CD14-positive monocyte (primary cell): ENCODE data around the gene IRF2. TPM values are rescaled to one million over a fixed set of nuclear protein-coding genes. Genes with fewer than 3 reads are reported as not detected.
A peak's percentile ranks its signal among the peaks of the same experiment; 100 is the strongest.

Experiments
- DNase-seq, 3 donors: peaks; one replicate each; pipeline ENCODE4 v3.0.0-alpha.2; 2011 to 2022
- H2AFZ ChIP-seq: 2 replicates; pipeline ENCODE4 v1.6.0; 2012; ENCODE audit warnings: mild to moderate bottlenecking, low read depth, low read length, inconsistent platforms; ENCODE audit not compliant: insufficient read depth, poor library complexity, severe bottlenecking
- H3K27ac ChIP-seq, 2 donors: 1 replicate in 1 of 2; 2 replicates in 1 of 2; pipeline ENCODE4 v1.5.1; 2012 to 2013; ENCODE audit warnings: low read length in 2 of 2, control low read depth in 1 of 2, inconsistent platforms in 1 of 2, low read depth in 1 of 2, mild to moderate bottlenecking in 1 of 2
- H3K27me3 ChIP-seq, 2 donors: one replicate each; pipeline versions ENCODE4 v1.6.0 to v1.6.1; 2011 to 2013; ENCODE audit warnings: low read length in 2 of 2; ENCODE audit not compliant: control insufficient read depth in 2 of 2, insufficient read depth in 2 of 2
- H3K36me3 ChIP-seq, 2 donors: replicated peaks in 1 of 2; 1 replicate in 1 of 2; 2 replicates in 1 of 2; pipeline versions ENCODE4 v1.5.1 to v1.6.1; 2012 to 2013; ENCODE audit warnings: low read length in 2 of 2, control low read depth in 1 of 2, inconsistent platforms in 1 of 2, mild to moderate bottlenecking in 1 of 2; ENCODE audit not compliant: insufficient read depth in 2 of 2, control insufficient read depth in 1 of 2
- H3K4me1 ChIP-seq, 2 donors: 1 replicate in 1 of 2; 2 replicates in 1 of 2; pipeline versions ENCODE4 v1.5.1 to v1.6.1; 2012 to 2013; ENCODE audit warnings: low read length in 2 of 2, control low read depth in 1 of 2, inconsistent platforms in 1 of 2, mild to moderate bottlenecking in 1 of 2, moderate library complexity in 1 of 2; ENCODE audit not compliant: insufficient read depth in 2 of 2, control insufficient read depth in 1 of 2
- H3K4me2 ChIP-seq: replicated peaks from 2 replicates; pipeline ENCODE3; 2012; ENCODE audit warnings: low read length, moderate library complexity, mild to moderate bottlenecking; ENCODE audit not compliant: poor library complexity, severe bottlenecking; ENCODE audit errors: extremely low read depth
- H3K4me3 ChIP-seq, 3 experiments: fragments of 200-600 bp in 1 of 3; sonication (generic) in 1 of 3; replicated peaks in 1 of 3; 1 replicate in 2 of 3; 2 replicates in 1 of 3; pipeline ENCODE4 v1.5.1; 2011 to 2013; ENCODE audit warnings: low read length in 3 of 3, mild to moderate bottlenecking in 3 of 3, control low read depth in 2 of 3, low read depth in 2 of 3, inconsistent platforms in 1 of 3, moderate library complexity in 1 of 3
- H3K79me2 ChIP-seq: 2 replicates; pipeline ENCODE4 v1.6.0; 2012; ENCODE audit warnings: mild to moderate bottlenecking, control low read depth, inconsistent platforms, low read length, moderate library complexity; ENCODE audit not compliant: insufficient read depth
- H3K9ac ChIP-seq: 2 replicates; pipeline ENCODE4 v1.6.0; 2017; ENCODE audit warnings: low read length, mild to moderate bottlenecking; ENCODE audit not compliant: insufficient read depth, poor library complexity, severe bottlenecking
- H3K9me3 ChIP-seq, 2 donors: replicated peaks in 1 of 2; 1 replicate in 1 of 2; 2 replicates in 1 of 2; pipeline versions ENCODE4 v1.5.1 to v1.6.1; 2012 to 2013; ENCODE audit warnings: low read length in 2 of 2, control low read depth in 1 of 2; ENCODE audit not compliant: control insufficient read depth in 1 of 2, insufficient read depth in 1 of 2
- H4K20me1 ChIP-seq: 2 replicates; pipeline ENCODE4 v1.6.0; 2012; ENCODE audit warnings: mild to moderate bottlenecking, low read length, control low read depth, moderate library complexity; ENCODE audit not compliant: insufficient read depth
- H3K27ac Mint-ChIP-seq, 7 donors: one replicate each; pipeline ENCODE4 v1.8.0; 2020; ENCODE audit warnings: mild to moderate bottlenecking in 7 of 7, mixed read lengths in 7 of 7, moderate library complexity in 6 of 7, inconsistent platforms in 2 of 7
- H3K27me3 Mint-ChIP-seq, 3 donors: one replicate each; pipeline ENCODE4 v1.8.0; 2021 to 2022; ENCODE audit warnings: low read depth in 3 of 3, mild to moderate bottlenecking in 3 of 3, mixed read lengths in 3 of 3, moderate library complexity in 3 of 3, inconsistent platforms in 1 of 3
- H3K36me3 Mint-ChIP-seq, 2 donors: one replicate each; pipeline ENCODE4 v1.8.0; 2020; ENCODE audit warnings: mixed read lengths in 2 of 2, inconsistent platforms in 1 of 2, mild to moderate bottlenecking in 1 of 2
- H3K4me1 Mint-ChIP-seq: one replicate; pipeline ENCODE4 v1.8.0; 2020; ENCODE audit warnings: mild to moderate bottlenecking, mixed read lengths
- H3K4me3 Mint-ChIP-seq, 2 donors: one replicate each; pipeline ENCODE4 v1.8.0; 2020; ENCODE audit warnings: mild to moderate bottlenecking in 2 of 2, mixed read lengths in 2 of 2, moderate library complexity in 1 of 2
- H3K9me3 Mint-ChIP-seq, 7 donors: one replicate each; pipeline ENCODE4 v1.8.0; 2020 to 2022; ENCODE audit warnings: mixed read lengths in 7 of 7, mild to moderate bottlenecking in 6 of 7, moderate library complexity in 6 of 7, inconsistent platforms in 2 of 7
- CTCF ChIP-seq: fragments of 200-600 bp; IDR thresholded peaks from one replicate; pipeline ENCODE4 v1.8.0; 2022; ENCODE audit warnings: antibody characterized with exemption, mild to moderate bottlenecking
- WGBS: methylation state at CpG from one replicate; pipeline ENCODE4 v1.1.5; 2013; ENCODE audit warnings: missing lambda C conversion rate; ENCODE audit not compliant: insufficient coverage; 5-methylcytosine and 5-hydroxymethylcytosine counted together
- intact Hi-C, 2 donors: fragments of 100-400 bp; cut with micrococcal nuclease; formaldehyde crosslinking; loops; one replicate each; pipeline versions ENCODE4 v1.15.0 to v1.15.1; 2023
- polyA plus RNA-seq, 3 donors: library from polyadenylated mRNA; depleted of rRNA in 1 of 3; unstranded in 2 of 3; stranded (reverse) in 1 of 3; fragments of 300-500 nt in 2 of 3; fragments of >200 nt in 1 of 3; fragmentation: Illumina TruSeq in 2 of 3; gene quantifications; 1 replicate in 2 of 3; 2 replicates in 1 of 3; pipeline ENCODE4 v1.2.3, GENCODE V29; 2012 to 2021

IRF2 gene
- polyA plus RNA-seq, 3 donors, result 51.3 to 76.8 (median 56.1) TPM

DNA sequence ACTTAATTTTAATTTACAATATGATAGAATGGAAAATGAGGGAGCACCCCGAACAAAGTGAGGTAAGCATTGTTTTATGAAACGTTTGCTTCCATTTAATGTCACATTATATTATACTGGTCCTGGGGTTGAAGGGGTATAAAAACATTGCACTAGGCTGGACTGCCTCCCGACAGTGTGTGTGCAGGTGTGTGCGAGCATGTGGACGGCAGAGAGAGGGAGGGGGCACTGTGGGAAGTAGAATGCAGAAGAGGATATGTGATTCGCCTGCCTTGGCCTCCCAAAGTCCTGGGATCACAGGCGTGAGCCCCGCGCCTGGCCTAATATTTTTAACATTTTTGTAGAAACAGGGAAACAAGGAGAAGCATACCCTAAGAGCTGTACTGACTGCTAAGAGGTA is 36.0 kb downstream of the IRF2 start:
- peak overlapping the region; percentile 48 to 88 (median 81) for H3K27ac Mint-ChIP-seq
- Histone ChIP-seq H3K9me3 (no peaks in the 10 kb centered on the region), H3K27me3 (no peaks in the 10 kb centered on the region), H3K4me1 (peaks cover 24 to 26% of the 10 kb centered on the region in 2 donors), H4K20me1 (peaks cover 99% of the 10 kb centered on the region), H3K36me3 (peaks cover 0 to 36% of the 10 kb centered on the region in 2 donors), H2AFZ (no peak overlapping the region), H3K9ac (peak overlapping the region; percentile 25), H3K4me2 (peak overlapping the region; percentile 2), H3K79me2 (peaks cover 92% of the 10 kb centered on the region), H3K4me3 (peak overlapping the region in 1 of 3 experiments; percentile 11), H3K27ac (peak overlapping the region; percentile 37 to 50)
- TF ChIP-seq CTCF, result no peak
- H3K27me3 Mint-ChIP-seq, result no peaks in the 10 kb centered on the region
- WGBS, result 10% methylated on average over 7 of the region's 9 CpGs
- no peaks in the 10 kb centered on the region for H3K9me3 Mint-ChIP-seq
- no peak overlapping the region for H3K4me3 Mint-ChIP-seq
- DNase-seq, result no peak
- intact Hi-C loops, result no loop called here
- H3K4me1 Mint-ChIP-seq, result peaks cover 51% of the 10 kb centered on the region
- H3K36me3 Mint-ChIP-seq, result peaks cover 15 to 31% of the 10 kb centered on the region in 2 donors

GRCh38 chr4:184437565-184438265 is 36.6 kb downstream of the IRF2 start:
- no peak for TF ChIP-seq CTCF
- Histone ChIP-seq H3K9me3 (no peaks in the 10 kb centered on the region), H3K4me1 (peaks cover 30 to 32% of the 10 kb centered on the region in 2 donors), H3K4me3 (peak overlapping the region in 1 of 3 experiments; percentile 11), H3K9ac (no peak overlapping the region), H3K4me2 (peak overlapping the region; percentile 2), H2AFZ (no peak overlapping the region), H3K27me3 (no peaks in the 10 kb centered on the region), H3K27ac (peak overlapping the region in 1 of 2 donors; percentile 50), H4K20me1 (peaks cover 99% of the 10 kb centered on the region), H3K79me2 (peaks cover 92% of the 10 kb centered on the region), H3K36me3 (peaks cover 0 to 43% of the 10 kb centered on the region in 2 donors)
- H3K4me3 Mint-ChIP-seq, result peak overlapping the region; percentile 31 to 44
- WGBS, result 40% methylated on average over 5 of the region's 11 CpGs
- H3K4me1 Mint-ChIP-seq, result peaks cover 54% of the 10 kb centered on the region
- H3K36me3 Mint-ChIP-seq, result peaks cover 15 to 32% of the 10 kb centered on the region in 2 donors
- intact Hi-C loops, result no loop called here
- DNase-seq, result peak in 2 of 3 donors; percentile 44 to 45
- H3K9me3 Mint-ChIP-seq, result peaks cover 0 to 2% (median 0%) of the 10 kb centered on the region in 7 donors
- peak overlapping the region; percentile 55 to 88 (median 81) for H3K27ac Mint-ChIP-seq
- no peaks in the 10 kb centered on the region for H3K27me3 Mint-ChIP-seq
